GM19455 (cell line): ENCODE measurements around the gene CTNNA3.

ENCODE experiments used
- ATAC-seq: cut with Tn5 transposase; IDR thresholded peaks from one replicate; pipeline ENCODE4 v1.9.1; 2021; ENCODE audit not compliant: unreplicated experiment

Gene CTNNA3

GRCh38 chr10:66782776-66783175 is 913.2 kb downstream of the CTNNA3 start:
- ATAC-seq: no peak

GRCh38 chr10:66782144-66782543 is 913.9 kb downstream of the CTNNA3 start:
- no peak for ATAC-seq

GRCh38 chr10:66780796-66781195 is 915.2 kb downstream of the CTNNA3 start:
- no peak for ATAC-seq

- ATAC-seq: no peak
Measured at GRCh38 chr10:66778351-66778750, 917.6 kb downstream of the CTNNA3 start.

GRCh38 chr10:66777665-66778064 is 918.3 kb downstream of the CTNNA3 start:
- no peak for ATAC-seq

GRCh38 chr10:66773472-66773817 is 922.5 kb downstream of the CTNNA3 start:
- no peak for ATAC-seq

- ATAC-seq: no peak
Measured at GRCh38 chr10:66772548-66773471, 923.2 kb downstream of the CTNNA3 start.

- no peak for ATAC-seq
Measured at GRCh38 chr10:66767707-66768106, 928.3 kb downstream of the CTNNA3 start.

- no peak for ATAC-seq
Measured at GRCh38 chr10:66762218-66762729, 933.7 kb downstream of the CTNNA3 start.

GRCh38 chr10:66760941-66761340 is 935.1 kb downstream of the CTNNA3 start:
- no peak for ATAC-seq

GRCh38 chr10:66755474-66755873 is 940.5 kb downstream of the CTNNA3 start:
- ATAC-seq: no peak

GRCh38 chr10:66752714-66753113 is 943.3 kb downstream of the CTNNA3 start:
- ATAC-seq: no peak

GRCh38 chr10:66748217-66748616 is 947.8 kb downstream of the CTNNA3 start:
- no peak for ATAC-seq

GRCh38 chr10:66747451-66747850 is 948.5 kb downstream of the CTNNA3 start:
- no peak for ATAC-seq

- no peak for ATAC-seq
Measured at GRCh38 chr10:66746711-66747110, 949.3 kb downstream of the CTNNA3 start.

- ATAC-seq: no peak
Measured at GRCh38 chr10:66746246-66746645, 949.7 kb downstream of the CTNNA3 start.

- ATAC-seq: no peak
Measured at GRCh38 chr10:66744915-66745314, 951.1 kb downstream of the CTNNA3 start.

- no peak for ATAC-seq
Measured at GRCh38 chr10:66737241-66737640, 958.8 kb downstream of the CTNNA3 start.

GRCh38 chr10:66723608-66724400 is 972.2 kb downstream of the CTNNA3 start:
- ATAC-seq: no peak

- no peak for ATAC-seq
Measured at GRCh38 chr10:66719483-66719882, 976.5 kb downstream of the CTNNA3 start.

GRCh38 chr10:66717231-66717981 is 978.6 kb downstream of the CTNNA3 start:
- ATAC-seq: no peak
